Measurements from ENCODE around the gene MT1H.
"Not testable (repeated sequence)": the region's sequence is repeated elsewhere in the genome, so short reads cannot be mapped to it uniquely, and the experiment has no call there.

The MT1H gene

DNA sequence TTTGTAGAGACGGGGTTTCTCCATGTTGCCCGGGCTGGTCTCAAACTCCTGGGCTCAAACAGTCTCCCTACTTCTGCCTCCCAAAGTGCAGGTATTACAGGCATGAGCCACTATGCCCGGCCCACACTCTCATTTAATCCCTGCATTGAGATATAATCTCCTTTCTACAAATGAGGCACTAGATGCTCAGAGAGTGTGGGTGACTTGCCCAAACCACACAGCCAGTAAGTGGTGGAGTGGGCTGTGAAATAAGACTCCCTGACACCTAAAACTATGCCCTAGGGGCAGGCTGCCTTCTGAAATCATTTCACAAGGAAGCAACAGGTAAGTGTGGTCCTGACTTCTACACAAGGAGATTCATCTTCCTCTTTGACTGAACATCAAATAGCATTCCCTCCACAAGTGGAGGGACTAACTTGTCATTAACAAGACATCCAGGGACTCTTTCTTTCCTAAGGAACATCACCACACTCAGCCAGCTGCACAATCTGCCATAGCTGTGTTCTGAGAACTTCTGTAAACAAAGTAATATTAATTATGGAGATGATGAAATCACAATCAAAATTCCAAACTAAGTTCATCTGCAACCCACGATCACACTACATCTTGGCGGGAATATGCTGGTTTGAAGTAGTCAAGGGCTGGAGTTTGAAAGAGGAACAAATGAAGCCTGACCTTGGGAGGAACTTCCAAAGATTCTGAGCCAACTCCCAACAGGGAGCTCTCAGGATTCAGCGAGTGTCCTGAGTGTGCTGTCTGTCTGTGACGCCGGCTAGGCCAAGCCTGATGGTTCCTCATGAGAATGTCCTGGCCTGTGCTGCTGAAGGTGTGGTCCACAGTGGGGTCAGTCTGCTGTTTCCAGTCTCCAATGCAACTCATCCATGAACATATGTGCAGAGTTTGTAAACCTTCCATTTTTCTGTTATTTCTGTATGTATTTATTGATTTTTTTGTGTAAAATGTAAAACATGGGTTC lies 4.0 kb upstream of the MT1H start:
- DNase-seq (ENCODE audit: low read depth), result not testable (repeated sequence)

DNA sequence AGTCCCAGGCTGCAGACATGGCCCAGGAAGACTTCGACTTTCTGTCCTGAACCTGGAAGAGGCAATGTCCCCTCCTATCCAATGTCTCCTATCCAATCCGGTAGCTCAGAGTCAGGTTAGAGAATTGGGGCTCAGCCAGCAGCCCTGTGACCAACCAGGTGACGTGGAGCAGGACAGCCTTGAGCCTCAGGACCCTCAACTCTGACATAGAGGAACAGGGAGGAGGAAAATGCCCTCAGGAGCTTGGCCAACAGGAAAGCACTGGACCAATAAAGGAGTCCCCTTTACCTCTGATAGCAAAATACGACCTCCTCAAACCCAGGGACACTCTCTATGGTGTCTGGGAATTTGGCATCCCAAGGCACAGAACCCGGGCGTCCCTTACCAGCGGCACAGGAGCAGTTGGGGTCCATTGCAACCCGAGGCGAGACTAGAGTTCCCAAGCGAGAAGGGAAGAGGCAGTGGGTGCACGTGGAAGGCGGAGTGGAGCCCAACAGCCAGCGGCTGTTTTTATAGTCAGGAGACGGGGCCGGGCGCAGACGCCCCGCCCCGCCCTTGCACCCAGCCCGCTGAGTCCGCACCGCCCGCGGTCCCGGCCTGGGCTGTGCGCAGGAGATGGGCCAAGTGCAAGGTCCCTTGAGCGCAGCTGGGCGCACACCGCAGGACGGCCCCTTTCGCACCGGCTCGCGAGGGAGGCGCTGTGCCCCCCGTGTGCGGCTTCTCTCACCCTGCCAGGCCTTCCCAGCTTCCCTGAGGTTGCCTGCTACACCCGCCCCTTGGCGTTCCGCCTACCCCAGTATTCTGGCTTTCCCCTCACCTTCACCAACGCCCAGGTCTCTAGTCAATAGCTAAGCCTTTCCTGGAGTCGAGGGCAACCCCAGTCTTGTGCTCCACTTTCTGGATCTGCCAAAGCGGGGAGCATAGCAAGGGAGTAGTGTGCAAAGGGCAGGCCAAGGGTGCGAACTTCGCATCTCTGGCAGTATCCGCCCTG lies 1.7 kb upstream of the MT1H start, which contains the start of gene MT1G:
Gene MT1G, minus strand, starts transcription at position 485 of the 991 bp plus-strand sequence. Its CDS starts 72 bp downstream, at position 413.
- no peak for DNase-seq (ENCODE audit: low read depth)

DNA sequence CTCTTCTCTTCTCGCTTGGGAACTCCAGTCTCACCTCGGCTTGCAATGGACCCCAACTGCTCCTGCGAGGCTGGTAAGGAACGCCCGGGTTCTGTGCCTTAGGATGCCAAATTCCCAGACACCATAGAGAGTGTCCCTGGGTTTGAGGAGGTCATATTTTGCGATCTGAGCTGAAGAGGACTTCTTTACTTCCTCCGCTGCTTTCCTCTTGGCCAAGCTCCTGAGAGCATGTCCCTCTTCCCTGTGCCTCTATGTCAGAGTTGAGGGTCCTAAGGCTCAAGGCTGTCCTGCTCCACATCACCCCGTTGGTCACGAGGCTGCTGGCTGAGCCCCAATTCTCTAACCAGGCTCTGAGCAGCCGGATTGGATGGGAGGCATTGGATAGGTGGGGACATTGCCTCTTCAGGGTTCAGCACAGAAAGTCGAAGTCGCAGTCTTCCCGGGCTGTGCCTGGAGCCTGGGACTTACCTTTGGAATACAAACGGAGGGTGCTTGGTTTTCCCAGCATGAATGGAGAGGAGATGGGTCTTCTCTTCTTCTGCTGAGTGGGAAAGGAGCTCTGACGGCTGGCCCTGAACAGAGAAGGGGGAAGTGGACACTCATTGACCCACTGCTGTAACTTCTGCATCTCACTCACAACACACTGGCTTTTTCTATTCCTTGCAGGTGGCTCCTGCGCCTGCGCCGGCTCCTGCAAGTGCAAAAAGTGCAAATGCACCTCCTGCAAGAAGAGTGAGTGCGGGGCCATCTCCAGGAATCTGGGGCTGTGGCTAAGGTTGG lies 416 bp downstream of the MT1H start:
- no peak for DNase-seq (ENCODE audit: low read depth)

DNA sequence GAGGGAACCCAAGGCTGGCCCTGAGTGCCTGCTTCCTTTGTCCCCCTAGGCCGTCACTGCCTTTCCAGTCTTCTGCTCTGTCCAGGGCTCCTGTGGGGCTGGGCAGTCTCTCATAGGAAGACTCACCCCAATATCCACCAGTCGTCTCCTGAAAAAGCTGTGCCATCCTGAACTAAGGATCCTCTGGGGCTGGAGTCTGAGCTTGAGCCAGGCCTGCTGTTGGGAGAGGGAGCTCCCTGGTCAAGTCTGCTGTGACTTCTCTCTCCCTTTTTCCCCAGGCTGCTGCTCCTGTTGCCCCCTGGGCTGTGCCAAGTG lies 963 bp downstream of the MT1H start:
- DNase-seq (ENCODE audit: low read depth), result no peak

DNA sequence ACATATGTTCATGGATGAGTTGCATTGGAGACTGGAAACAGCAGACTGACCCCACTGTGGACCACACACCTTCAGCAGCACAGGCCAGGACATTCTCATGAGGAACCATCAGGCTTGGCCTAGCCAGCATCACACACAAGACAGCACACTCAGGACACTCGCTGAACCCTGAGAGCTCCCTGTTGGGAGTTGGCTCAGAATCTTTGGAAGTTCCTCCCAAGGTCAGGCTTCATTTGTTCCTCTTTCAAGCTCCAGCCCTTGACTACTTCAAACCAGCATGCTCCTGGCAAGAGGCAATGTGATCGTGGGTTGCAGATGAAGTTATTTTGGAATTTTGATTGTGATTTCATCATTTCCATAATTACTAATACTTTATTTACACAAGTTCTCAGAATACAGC lies 2.1 kb downstream of the MT1H start:
- not testable (repeated sequence) for DNase-seq (ENCODE audit: low read depth)

DNA sequence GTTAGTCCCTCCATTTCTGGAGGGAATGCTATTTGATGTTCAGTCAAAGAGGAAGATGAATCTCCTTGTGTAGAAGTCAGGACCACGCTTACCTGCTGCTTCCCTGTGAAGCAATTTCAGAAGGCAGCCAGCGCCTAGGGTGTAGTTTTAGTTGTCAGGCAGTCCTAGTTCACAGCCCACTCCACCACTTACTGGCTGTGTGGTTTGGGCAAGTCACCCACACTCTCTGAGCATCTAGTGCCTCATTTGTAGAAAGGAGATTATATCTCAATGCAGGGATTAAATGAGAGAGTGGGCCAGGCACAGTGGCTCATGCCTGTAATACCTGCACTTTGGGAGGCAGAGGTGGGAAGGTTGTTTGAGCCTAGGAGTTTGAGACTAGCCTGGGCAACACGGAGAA lies 2.6 kb downstream of the MT1H start:
- DNase-seq (ENCODE audit: low read depth), result not testable (repeated sequence)

DNA sequence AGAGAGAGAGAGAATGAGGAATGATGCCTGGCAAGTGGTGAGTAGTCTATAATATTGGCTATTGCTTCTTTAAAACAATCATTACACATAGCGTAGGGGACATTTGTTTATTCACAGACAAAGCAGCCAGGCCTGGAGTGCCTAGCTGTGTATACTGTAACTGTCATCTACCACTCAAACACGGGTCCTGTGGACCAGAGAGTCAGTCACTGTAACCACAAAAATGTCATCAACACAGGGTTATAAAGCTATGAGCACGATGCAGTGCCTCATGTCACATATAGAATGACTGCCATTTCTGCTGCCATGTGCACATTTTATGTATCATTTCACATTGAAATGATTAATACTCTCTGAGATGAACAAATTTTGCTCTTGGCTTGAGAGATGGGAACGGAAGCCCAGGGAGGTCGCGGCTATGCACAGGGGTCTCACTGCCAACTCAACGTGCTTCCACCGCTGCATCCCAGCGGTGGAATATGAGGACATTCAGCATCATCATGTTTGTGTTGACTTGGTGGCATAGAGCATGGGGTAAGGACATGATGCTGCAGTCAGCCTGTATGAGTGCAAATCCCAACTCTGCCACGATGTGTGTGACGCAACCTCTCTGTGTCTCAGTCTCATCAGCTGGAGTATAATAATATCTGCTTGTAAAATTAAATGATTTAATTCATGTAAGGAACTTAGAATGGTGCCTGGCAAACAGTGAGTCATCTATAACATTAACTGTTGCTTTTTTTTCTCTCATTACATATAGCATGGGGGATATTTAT lies 3.3 kb downstream of the MT1H start:
- DNase-seq (ENCODE audit: low read depth), result no peak

DNA sequence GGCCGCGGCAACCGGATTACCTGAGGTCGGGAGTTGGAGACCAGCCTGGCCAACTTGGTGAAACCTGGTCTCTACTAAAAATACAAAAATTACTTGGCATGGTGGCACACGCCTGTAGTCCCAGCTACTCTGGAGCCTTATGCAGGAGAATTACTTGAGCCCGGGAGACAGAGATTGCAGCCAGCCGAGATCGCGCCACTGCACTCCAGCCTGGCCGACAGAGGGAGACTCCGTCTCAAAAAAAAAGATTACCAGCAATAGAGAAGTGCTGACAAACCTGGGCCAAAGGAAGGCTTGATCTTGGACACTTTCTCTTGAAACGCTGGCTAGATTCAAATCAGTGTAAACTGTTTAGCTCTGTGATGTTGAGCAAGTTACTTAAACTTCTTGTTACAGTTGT lies 4.3 kb downstream of the MT1H start:
- no peak for DNase-seq (ENCODE audit: low read depth)

DNA sequence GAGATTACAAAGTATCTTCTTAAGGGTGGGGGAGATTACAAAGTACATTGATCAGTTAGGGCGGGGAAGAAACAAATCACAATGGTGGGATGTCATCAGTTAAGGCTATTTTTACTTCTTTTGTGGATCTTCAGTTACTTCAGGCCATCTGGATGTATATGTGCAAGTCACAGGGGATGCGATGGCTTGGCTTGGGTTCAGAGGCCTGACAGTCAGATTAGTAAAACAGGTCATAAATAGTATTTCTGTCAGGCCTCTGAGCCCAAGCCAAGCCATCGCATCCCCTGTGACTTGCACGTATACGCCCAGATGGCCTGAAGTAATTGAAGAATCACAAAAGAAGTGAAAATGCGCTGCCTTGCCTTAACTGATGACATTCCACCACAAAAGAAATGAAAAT lies 5.0 kb downstream of the MT1H start:
- DNase-seq (ENCODE audit: low read depth), result not testable (repeated sequence)

DNA sequence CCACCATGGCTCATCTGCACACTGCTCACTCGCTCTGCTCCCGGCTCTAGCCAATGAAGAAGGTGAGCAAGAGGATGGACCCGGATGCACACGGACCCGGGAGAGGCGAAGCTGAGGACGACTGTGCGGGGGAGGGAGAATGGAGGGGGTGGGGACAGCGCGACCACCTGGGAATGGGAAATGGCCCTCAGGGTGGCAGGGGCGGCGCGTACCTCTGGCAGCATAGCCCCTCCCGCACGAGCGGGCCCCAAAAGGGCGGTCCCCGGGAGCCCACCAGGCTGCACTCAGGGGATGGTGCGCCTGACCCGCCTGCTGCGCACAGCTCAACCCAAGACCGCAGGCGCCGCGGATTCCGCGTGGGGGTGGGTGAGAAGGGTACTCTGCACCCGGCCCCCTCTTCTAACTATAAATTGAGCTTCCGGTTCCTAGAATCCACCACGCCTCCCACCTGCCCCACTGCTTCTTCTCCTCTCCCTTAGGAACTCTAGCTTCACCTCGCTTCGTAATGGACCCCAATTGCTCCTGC lies 6.1 kb downstream of the MT1H start:
- no peak for DNase-seq (ENCODE audit: low read depth)

DNA sequence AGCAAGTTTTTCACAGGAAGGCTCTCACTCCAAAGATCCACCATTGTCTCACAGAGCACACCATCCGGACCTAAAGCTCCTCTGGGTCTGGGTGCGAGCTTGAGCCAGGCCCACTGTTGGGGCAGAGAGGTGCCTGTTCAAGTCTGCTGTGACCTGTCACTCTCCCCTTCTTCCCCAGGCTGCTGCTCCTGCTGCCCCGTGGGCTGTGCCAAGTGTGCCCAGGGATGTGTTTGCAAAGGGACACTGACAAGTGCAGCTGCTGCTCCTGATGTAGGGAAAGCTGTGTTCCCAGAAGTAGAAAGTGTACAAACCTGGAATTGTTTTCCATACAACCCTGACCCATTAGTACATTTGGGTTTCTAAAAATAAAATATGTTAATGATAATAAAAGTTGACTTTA lies 7.9 kb downstream of the MT1H start:
- no peak for DNase-seq (ENCODE audit: low read depth)

DNA sequence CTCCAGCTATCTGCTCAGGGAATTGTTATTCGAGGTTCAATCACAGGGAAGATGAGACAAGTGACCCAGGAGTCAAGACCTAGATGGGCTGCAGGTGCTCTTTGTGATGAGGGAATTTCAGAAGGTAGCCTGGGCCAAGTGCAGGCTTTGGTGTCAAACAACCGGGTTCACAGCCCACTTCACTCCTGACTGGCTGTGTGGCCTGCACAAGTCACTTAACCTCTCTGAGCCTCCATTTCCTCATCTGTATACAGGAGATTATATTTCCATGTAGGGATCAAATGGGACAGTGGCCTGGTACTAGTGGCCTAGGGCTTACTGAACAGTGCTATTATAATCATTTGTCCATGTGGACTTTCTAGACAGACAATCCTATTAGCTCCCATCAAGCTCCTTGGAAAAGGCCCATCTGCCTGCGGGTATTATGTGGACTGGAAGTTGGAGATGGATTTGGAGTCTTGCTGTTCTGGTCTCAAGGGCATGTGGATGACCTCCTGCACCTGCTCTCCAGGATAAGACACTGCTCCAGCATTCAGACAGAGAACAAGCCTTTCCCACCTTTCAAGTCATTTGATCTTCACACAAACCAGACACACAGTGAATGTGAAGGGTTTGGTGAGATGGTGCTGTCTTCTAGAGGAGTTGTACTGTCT lies 9.6 kb downstream of the MT1H start:
- no peak for DNase-seq (ENCODE audit: low read depth)

DNA sequence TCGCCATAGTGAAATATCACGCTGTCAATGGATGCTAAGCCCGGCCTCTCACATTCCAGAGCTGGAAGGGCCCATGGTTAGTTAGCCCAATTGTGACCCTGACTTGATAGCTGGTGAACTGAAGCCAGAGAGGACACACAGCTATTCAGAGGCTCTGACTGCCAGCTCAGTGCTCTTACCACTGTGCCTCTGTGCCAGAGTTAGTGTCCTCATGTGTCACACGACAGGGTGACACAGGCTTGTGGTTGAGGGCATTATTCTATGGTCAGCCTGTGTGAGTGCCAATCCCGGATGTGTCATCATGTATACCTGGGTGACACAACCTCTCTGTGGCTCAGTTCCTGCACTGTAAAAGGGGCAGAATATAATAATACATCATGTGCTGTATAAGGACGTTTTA lies 10.2 kb downstream of the MT1H start:
- no peak for DNase-seq (ENCODE audit: low read depth)

DNA sequence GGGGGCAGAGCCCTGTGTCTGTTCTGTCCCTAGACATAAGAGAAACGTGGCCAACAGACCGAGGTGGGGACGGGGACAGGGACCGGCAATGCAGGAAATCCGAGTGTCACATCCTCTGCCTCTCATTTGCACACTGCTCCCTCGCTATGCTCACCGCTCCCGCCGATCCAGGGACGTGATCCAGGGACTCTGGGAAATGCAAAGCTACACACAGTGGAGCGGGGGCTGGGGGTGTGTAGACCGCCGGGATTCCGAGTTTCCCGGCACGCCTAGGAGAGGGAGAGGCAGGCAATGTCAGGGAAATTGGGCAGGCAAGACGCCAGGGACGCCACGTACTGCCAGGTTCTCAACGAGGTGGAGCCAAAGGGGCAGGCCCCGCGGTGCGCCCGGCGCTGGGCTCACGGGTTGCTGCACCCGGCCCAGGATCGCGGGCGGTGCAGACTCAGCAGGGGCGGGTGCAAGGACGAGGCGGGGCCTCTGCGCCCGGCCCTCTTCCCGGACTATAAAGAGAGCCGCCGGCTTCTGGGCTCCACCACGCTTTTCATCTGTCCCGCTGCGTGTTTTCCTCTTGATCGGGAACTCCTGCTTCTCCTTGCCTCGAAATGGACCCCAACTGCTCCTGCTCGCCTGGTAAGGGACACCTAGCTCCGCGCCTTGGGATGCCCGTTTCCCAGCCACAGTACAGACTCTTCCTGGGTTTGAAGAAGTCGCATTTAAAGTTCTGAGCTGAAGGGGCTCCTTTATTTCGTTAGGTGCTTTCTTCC lies 12.5 kb downstream of the MT1H start, which contains the start of gene MT1X:
Gene MT1X, plus strand, starts transcription at position 532 of the 764 bp plus-strand sequence. Its CDS starts 71 bp downstream, at position 603.
- peak; percentile 81 for DNase-seq (ENCODE audit: low read depth)

DNA sequence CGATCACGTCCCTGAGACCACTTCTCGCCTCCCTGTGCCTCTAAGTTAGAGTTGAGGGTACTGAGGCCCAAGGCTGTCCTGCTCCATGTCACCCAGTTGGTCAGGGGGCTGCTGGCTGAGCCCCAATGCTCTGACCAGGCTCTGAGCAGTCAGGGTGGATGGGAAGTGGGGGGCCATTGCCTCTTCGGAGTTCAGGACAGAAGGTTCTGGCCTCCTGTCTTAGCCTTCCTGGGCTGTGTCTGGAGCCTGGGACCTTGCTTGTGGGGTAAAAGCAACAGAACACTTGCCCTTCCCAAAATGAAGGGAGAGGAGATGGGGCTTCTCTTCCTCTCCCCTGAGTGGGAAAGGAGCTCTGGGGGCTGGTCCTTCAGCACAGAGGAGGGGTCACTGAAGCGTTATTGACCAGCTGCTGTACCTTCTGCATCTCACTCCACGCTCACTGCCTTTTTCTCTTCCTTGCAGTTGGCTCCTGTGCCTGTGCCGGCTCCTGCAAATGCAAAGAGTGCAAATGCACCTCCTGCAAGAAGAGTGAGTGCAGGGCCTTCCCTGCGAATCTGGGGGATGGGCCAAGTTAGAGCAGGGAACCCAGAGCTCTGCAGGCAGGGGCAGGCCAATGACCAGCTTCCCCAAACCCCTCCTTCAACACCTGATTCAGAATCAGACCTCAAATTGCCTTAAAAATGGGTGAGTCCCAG lies 13.2 kb downstream of the MT1H start:
- DNase-seq (ENCODE audit: low read depth), result no peak

DNA sequence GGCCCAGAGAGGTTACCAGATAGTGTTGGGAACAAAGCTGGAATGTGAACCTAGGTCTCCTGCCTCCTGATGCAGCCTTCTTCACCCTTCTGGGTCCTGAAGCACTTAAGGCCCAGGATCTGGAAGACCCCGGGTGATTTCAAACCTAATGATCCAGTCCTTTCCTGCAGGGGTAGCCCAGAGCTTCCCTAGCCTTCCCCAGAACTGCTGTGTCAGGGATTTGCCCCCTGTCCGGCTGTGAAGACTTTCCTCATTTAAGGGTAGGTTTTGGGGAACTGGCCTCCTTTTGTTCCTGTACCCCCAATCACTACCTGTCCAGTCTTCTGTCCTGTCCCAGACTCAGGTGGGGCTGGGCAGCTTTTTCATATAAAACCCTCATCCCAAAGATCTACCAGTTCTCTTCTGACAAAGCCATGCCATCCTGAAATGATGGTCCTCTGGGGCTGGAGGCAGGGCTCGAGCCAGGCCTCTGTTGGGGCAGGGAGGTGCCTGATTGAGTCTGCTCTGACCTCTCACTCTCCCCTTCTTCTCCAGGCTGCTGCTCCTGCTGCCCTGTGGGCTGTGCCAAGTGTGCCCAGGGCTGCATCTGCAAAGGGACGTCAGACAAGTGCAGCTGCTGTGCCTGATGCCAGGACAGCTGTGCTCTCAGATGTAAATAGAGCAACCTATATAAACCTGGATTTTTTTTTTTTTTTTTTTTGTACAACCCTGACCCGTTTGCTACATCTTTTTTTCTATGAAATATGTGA lies 14.0 kb downstream of the MT1H start:
- no peak for DNase-seq (ENCODE audit: low read depth)

DNA sequence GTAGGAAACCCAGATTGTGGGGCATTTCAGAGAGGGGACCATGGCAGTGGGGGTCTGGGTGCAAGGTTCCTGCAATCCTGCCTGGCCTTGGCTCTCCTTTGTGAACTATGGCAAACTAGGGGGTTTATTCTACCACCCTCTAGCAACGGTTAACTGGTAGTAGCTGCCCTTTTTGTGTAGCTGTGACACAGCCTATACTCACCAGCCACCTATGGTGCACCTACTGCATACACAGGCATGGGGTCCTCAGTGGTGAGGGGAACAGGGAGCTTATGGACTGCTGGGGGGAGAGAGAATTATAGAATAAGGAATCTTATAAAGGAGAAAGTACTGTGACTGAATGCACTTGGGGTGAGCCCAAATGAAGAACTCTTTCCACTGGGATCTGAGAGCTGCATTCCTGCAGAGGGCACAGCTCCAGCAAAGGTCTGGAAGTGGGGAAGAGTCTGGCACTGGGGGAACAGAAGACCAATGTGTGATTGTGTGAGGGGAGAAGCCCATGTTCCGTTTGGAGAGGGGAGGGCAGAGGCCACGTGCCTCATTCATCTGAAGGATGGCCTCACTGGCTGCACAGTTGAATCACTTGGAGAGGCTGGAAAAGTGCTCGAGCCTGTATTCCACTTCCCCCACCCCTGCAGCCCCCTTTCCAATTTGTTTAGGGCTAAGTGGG lies 14.8 kb downstream of the MT1H start:
- DNase-seq (ENCODE audit: low read depth), result no peak

Data from T-helper 22 cell (primary cell).